GM20000 (cell line): Measurements from ENCODE around the gene DDHD1.

Experiments
- DNase-seq: peaks from one replicate; pipeline ENCODE4 v3.0.0; 2012; ENCODE audit warnings: low spot score
- CTCF ChIP-seq: IDR thresholded peaks from 2 replicates; pipeline ENCODE4 v1.5.1; 2012; ENCODE audit warnings: mild to moderate bottlenecking, control low read depth; ENCODE audit errors: extremely low read depth, missing control alignments

DDHD1 gene

GRCh38 chr14:53016491-53016890 is 136.6 kb downstream of the DDHD1 start:
- DNase-seq = no peak
- no peak for TF ChIP-seq CTCF

- no peak for DNase-seq
- TF ChIP-seq CTCF = no peak
Observed at GRCh38 chr14:53011053-53011462, 142.1 kb downstream of the DDHD1 start.

- DNase-seq = no peak
- TF ChIP-seq CTCF = no peak
Observed at GRCh38 chr14:53010193-53011040, 142.7 kb downstream of the DDHD1 start.

- no peak for TF ChIP-seq CTCF
- DNase-seq = no peak
Observed at GRCh38 chr14:53006931-53007562, 146.1 kb downstream of the DDHD1 start.

GRCh38 chr14:53004976-53005375 is 148.1 kb downstream of the DDHD1 start:
- TF ChIP-seq CTCF = no peak
- no peak for DNase-seq

GRCh38 chr14:53003776-53004175 is 149.3 kb downstream of the DDHD1 start:
- no peak for TF ChIP-seq CTCF
- DNase-seq = no peak

GRCh38 chr14:53002576-53002975 is 150.5 kb downstream of the DDHD1 start:
- DNase-seq = no peak
- TF ChIP-seq CTCF = no peak
